NB4 (cell line): ENCODE results near the gene TMEM72.

Experiments used
- DNase-seq: peaks from one replicate; pipeline ENCODE4 v3.0.0; 2010; ENCODE audit warnings: low read depth
- H3K4me3 ChIP-seq: one replicate; pipeline ENCODE4 v1.5.1; 2011; ENCODE audit warnings: mild to moderate bottlenecking, low read depth, low read length, moderate library complexity
- MYC ChIP-seq: IDR thresholded peaks from 2 replicates; pipeline ENCODE4 v1.6.1; 2011; ENCODE audit warnings: low read depth, low read length
- POLR2A ChIP-seq: IDR thresholded peaks from 2 replicates; pipeline ENCODE4 v1.6.1; 2011; ENCODE audit warnings: mild to moderate bottlenecking; ENCODE audit not compliant: insufficient read length; ENCODE audit errors: extremely low read depth
- TF ChIP-seq, protein P1 (sequence below): IDR thresholded peaks from 2 replicates; pipeline ENCODE4 v1.6.1; 2011; ENCODE audit warnings: low read depth, low read length
- TF ChIP-seq, protein P2 (sequence below): IDR thresholded peaks from one replicate; pipeline ENCODE4 v1.5.1; 2012; ENCODE audit warnings: low read depth, low read length

Gene TMEM72

DNA sequence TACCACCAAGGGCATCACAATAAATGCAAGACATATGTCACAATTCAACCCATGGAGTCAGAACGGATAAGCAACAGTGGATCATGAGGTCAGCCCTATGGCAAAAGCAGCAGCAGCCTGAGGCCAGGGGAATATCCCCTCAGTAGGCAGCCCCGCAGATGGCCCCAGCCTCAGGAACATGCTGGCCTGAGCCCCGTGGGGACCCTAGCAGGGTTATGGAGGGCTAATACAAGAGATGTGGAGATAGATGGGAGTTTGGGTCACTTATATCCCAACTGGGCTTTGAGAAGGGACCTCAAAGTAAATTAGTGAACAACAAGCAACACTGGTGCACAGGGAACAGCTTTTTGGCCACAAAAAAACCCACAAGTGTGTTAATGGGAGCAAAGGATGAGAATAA is 9.1 kb downstream of the TMEM72 start:
- no peak for DNase-seq
- TF ChIP-seq POLR2A (no peak), MYC (no peak)
- TF ChIP-seq, protein P1, sequence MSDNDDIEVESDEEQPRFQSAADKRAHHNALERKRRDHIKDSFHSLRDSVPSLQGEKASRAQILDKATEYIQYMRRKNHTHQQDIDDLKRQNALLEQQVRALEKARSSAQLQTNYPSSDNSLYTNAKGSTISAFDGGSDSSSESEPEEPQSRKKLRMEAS: no peak
- TF ChIP-seq, protein P2, sequence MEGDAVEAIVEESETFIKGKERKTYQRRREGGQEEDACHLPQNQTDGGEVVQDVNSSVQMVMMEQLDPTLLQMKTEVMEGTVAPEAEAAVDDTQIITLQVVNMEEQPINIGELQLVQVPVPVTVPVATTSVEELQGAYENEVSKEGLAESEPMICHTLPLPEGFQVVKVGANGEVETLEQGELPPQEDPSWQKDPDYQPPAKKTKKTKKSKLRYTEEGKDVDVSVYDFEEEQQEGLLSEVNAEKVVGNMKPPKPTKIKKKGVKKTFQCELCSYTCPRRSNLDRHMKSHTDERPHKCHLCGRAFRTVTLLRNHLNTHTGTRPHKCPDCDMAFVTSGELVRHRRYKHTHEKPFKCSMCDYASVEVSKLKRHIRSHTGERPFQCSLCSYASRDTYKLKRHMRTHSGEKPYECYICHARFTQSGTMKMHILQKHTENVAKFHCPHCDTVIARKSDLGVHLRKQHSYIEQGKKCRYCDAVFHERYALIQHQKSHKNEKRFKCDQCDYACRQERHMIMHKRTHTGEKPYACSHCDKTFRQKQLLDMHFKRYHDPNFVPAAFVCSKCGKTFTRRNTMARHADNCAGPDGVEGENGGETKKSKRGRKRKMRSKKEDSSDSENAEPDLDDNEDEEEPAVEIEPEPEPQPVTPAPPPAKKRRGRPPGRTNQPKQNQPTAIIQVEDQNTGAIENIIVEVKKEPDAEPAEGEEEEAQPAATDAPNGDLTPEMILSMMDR: no peak
- no peak overlapping the region for H3K4me3 ChIP-seq

DNA sequence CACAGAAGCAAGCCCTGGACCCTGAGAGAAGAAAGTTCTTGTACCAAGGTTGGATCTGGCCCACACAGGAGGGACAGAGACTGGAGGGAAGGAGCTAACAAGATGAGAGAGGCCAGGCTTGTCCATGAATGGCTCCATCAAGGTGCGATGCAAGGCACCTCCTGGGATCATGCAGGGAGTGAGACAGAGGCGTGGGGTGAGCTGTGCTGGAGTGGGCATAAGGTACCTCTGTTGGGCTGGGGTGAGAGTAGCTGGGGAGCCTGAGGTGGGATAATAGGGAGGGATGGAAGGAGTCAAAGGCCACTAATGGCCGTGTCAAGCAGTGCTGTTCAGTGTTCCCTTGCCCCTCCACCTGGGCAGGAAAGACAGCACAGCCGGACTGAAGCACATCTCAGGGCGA is 9.9 kb downstream of the TMEM72 start:
- no peak for DNase-seq
- H3K4me3 ChIP-seq: no peak overlapping the region
- TF ChIP-seq, protein P1: no peak
- TF ChIP-seq POLR2A (no peak), MYC (no peak)
- TF ChIP-seq, protein P2: no peak

DNA sequence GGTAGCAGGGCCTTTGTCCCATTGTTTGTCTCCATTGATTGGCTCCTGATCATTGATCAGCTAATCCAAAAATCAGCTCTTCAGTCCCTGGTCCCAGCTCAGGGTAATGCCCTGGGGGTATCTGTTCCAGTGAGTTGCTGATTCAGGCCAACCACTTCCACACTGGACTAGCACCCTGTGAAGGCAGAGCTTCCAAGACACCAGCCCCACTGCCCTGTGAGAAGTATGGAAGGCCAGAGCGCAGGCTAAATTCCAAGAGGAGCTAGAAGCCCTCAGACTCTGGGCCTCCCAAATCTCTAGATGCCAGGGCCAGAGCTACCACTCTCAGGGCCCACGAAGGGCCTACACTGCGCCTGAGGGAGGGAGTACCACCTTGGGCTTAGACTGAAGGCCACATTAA is 10.4 kb downstream of the TMEM72 start:
- TF ChIP-seq, protein P1: no peak
- no peak for TF ChIP-seq MYC
- TF ChIP-seq, protein P2: no peak
- TF ChIP-seq POLR2A: no peak
- H3K4me3 ChIP-seq: no peak overlapping the region
- no peak for DNase-seq

DNA sequence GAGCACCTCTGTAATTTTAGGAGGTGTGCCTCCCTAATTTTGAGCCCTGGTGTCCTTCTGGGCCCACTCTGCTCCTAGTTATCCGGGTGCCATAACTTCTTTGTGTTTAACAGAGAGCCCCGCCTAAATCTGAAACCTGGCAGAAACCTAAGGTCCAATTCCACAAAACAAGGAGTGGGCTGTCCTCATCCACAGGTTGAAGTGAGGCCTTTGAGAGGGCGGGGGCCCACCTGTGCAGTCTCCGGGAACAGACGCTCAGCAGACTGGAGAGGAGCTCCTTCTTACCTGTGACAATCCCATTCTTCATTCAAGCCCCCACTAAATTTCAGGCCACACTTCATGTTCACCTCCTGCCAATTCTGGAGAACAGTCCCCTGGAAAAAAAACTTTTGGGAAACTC is 10.9 kb downstream of the TMEM72 start:
- no peak for TF ChIP-seq MYC
- TF ChIP-seq, protein P2: no peak
- DNase-seq: no peak
- no peak overlapping the region for H3K4me3 ChIP-seq

DNA sequence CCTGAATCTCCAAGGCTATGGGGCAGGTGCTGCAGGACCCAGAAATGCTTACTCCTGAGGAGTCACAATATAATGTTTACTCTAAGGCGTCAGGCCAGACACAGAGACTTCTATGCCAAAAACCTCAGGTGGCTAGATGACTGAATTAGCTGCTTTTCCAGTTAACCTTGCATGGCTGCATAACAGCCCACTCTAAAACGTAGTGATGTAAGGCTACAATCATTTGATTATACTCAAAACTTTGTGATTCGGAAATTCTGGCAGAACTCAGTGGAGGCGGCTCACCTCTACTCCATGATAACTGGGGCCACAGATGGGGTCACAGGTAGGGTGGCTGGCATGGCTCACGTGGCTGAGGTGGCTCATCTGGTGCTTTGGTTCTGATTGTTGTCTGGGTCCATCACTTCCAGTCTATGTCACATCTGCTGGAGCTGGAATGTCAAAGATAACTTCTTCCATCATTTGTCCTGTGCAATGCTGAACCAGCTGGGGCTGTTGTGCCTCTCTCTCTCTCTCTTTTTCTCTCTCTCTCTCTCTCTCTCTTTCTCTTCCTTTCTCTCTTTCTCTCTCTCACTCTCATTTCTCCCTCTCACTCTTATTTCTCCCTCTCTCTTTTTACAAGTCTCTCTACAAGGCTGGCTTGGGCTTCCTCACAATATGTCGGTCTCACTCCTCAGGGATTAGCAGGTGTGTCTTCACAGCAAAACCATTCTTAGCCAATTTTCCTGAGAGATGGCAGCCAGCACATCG is 11.8 kb downstream of the TMEM72 start:
- no peak for TF ChIP-seq POLR2A
- no peak for TF ChIP-seq MYC
- no peak overlapping the region for H3K4me3 ChIP-seq
- DNase-seq: no peak

DNA sequence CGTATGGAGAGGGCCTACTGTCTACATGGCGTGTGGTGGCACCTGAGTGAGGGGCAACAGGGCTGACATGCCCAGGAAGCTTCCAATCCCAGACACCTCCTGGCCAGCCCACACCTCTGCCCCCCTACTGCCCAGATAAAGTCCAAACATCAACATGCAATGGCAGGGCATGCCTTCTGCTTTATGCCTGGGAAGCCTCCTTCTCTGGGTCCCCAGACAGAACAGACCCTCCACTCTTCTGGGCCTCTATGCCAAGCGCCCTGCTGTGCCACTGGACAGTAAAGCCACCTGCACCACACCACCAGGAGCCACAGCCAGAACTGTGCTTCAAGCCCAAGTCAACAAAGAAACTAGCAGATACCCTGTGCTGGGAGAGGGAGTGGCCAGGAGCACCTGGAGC is 12.5 kb downstream of the TMEM72 start:
- no peak for DNase-seq
- H3K4me3 ChIP-seq: no peak overlapping the region
- TF ChIP-seq POLR2A (no peak), MYC (no peak)
- TF ChIP-seq, protein P2: no peak
- TF ChIP-seq, protein P1: no peak
